ENCODE results near the gene GPR137B. TPM values are rescaled to one million over a fixed set of nuclear protein-coding genes. Genes with fewer than 3 reads are reported as not detected.

GPR137B gene
- total RNA-seq, 1 experiment from 2014 or later = 1.6 TPM

GRCh38 chr1:236108027-236108648, 34.2 kb upstream of the GPR137B start:
- H3K27me3 ChIP-seq (ENCODE audit: control insufficient read depth, insufficient read depth, low read length) = no peaks in the 10 kb centered on the region; the same call in 1 of the 2 replicates
- H3K4me3 ChIP-seq (ENCODE audit: insufficient read depth, low read depth, low read length) = no peak overlapping the region
- no peak for DNase-seq
- no peaks in the 10 kb centered on the region for H3K36me3 ChIP-seq (replicated peaks; ENCODE audit: control insufficient read depth, insufficient read depth, low read length)

GRCh38 chr1:236110137-236110536, 32.2 kb upstream of the GPR137B start:
- no peak for DNase-seq
- H3K4me3 ChIP-seq (ENCODE audit: insufficient read depth, low read depth, low read length) = no peak overlapping the region
- H3K36me3 ChIP-seq (replicated peaks; ENCODE audit: control insufficient read depth, insufficient read depth, low read length) = no peaks in the 10 kb centered on the region
- H3K27me3 ChIP-seq (ENCODE audit: control insufficient read depth, insufficient read depth, low read length) = no peaks in the 10 kb centered on the region

- Histone ChIP-seq H3K4me3 (ENCODE audit: insufficient read depth, low read depth, low read length) (no peak overlapping the region), H3K36me3 (replicated peaks; ENCODE audit: control insufficient read depth, insufficient read depth, low read length) (no peaks in the 10 kb centered on the region), H3K27me3 (ENCODE audit: control insufficient read depth, insufficient read depth, low read length) (no peaks in the 10 kb centered on the region)
- DNase-seq = no peak
These were observed 30.6 kb upstream of the GPR137B start for GRCh38 chr1:236111527-236112331.

- no peak overlapping the region for H3K4me3 ChIP-seq (ENCODE audit: insufficient read depth, low read depth, low read length)
- no peaks in the 10 kb centered on the region for H3K27me3 ChIP-seq (ENCODE audit: control insufficient read depth, insufficient read depth, low read length)
- DNase-seq = no peak
- H3K36me3 ChIP-seq (replicated peaks; ENCODE audit: control insufficient read depth, insufficient read depth, low read length) = no peaks in the 10 kb centered on the region
These were observed 30.1 kb upstream of the GPR137B start for GRCh38 chr1:236112332-236112627.

GRCh38 chr1:236113324-236114032, 28.9 kb upstream of the GPR137B start:
- Histone ChIP-seq H3K4me3 (ENCODE audit: insufficient read depth, low read depth, low read length) (no peak overlapping the region), H3K27me3 (ENCODE audit: control insufficient read depth, insufficient read depth, low read length) (no peaks in the 10 kb centered on the region), H3K36me3 (replicated peaks; ENCODE audit: control insufficient read depth, insufficient read depth, low read length) (no peaks in the 10 kb centered on the region)
- no peak for DNase-seq

- Histone ChIP-seq H3K36me3 (replicated peaks; ENCODE audit: control insufficient read depth, insufficient read depth, low read length) (no peaks in the 10 kb centered on the region), H3K4me3 (ENCODE audit: insufficient read depth, low read depth, low read length) (no peak overlapping the region), H3K27me3 (ENCODE audit: control insufficient read depth, insufficient read depth, low read length) (no peaks in the 10 kb centered on the region)
- no peak for DNase-seq
These were observed 28.1 kb upstream of the GPR137B start for GRCh38 chr1:236114076-236114747.

- Histone ChIP-seq H3K27me3 (ENCODE audit: control insufficient read depth, insufficient read depth, low read length) (no peaks in the 10 kb centered on the region; the same call in 1 of the 2 replicates), H3K4me3 (ENCODE audit: insufficient read depth, low read depth, low read length) (no peak overlapping the region), H3K36me3 (replicated peaks; ENCODE audit: control insufficient read depth, insufficient read depth, low read length) (no peaks in the 10 kb centered on the region)
- no peak for DNase-seq
These were observed 24.6 kb upstream of the GPR137B start for GRCh38 chr1:236117710-236118109.

GRCh38 chr1:236119943-236120484, 22.3 kb upstream of the GPR137B start:
- Histone ChIP-seq H3K27me3 (ENCODE audit: control insufficient read depth, insufficient read depth, low read length) (no peaks in the 10 kb centered on the region; the same call in 1 of the 2 replicates), H3K36me3 (replicated peaks; ENCODE audit: control insufficient read depth, insufficient read depth, low read length) (no peaks in the 10 kb centered on the region), H3K4me3 (ENCODE audit: insufficient read depth, low read depth, low read length) (no peak overlapping the region)
- DNase-seq = no peak

GRCh38 chr1:236120721-236121153, 21.6 kb upstream of the GPR137B start:
- Histone ChIP-seq H3K27me3 (ENCODE audit: control insufficient read depth, insufficient read depth, low read length) (no peaks in the 10 kb centered on the region; the same call in 1 of the 2 replicates), H3K4me3 (ENCODE audit: insufficient read depth, low read depth, low read length) (no peak overlapping the region), H3K36me3 (replicated peaks; ENCODE audit: control insufficient read depth, insufficient read depth, low read length) (no peaks in the 10 kb centered on the region)
- DNase-seq = no peak

GRCh38 chr1:236122176-236122575, 20.2 kb upstream of the GPR137B start:
- Histone ChIP-seq H3K36me3 (replicated peaks; ENCODE audit: control insufficient read depth, insufficient read depth, low read length) (no peaks in the 10 kb centered on the region), H3K27me3 (ENCODE audit: control insufficient read depth, insufficient read depth, low read length) (no peaks in the 10 kb centered on the region; the same call in 1 of the 2 replicates)
- DNase-seq = no peak

GRCh38 chr1:236123563-236123962, 18.8 kb upstream of the GPR137B start:
- H3K36me3 ChIP-seq (replicated peaks; ENCODE audit: control insufficient read depth, insufficient read depth, low read length) = no peaks in the 10 kb centered on the region
- no peaks in the 10 kb centered on the region; the same call in 1 of the 2 replicates for H3K27me3 ChIP-seq (ENCODE audit: control insufficient read depth, insufficient read depth, low read length)
- DNase-seq = no peak
- no peak overlapping the region for H3K4me3 ChIP-seq (ENCODE audit: insufficient read depth, low read depth, low read length)

More at GRCh38 chr1:236122176-236122575, 20.2 kb upstream of the GPR137B start:
- no peak overlapping the region for H3K4me3 ChIP-seq (ENCODE audit: insufficient read depth, low read depth, low read length)

GRCh38 chr1:236124965-236125364, 17.4 kb upstream of the GPR137B start:
- DNase-seq = no peak

GRCh38 chr1:236127045-236127444, 15.3 kb upstream of the GPR137B start:
- Histone ChIP-seq H3K4me3 (ENCODE audit: insufficient read depth, low read depth, low read length) (no peak overlapping the region), H3K36me3 (replicated peaks; ENCODE audit: control insufficient read depth, insufficient read depth, low read length) (no peaks in the 10 kb centered on the region), H3K27me3 (ENCODE audit: control insufficient read depth, insufficient read depth, low read length) (no peaks in the 10 kb centered on the region)
- DNase-seq = no peak

More at GRCh38 chr1:236124965-236125364, 17.4 kb upstream of the GPR137B start:
- H3K27me3 ChIP-seq (ENCODE audit: control insufficient read depth, insufficient read depth, low read length) = no peaks in the 10 kb centered on the region; the same call in 1 of the 2 replicates
- H3K4me3 ChIP-seq (ENCODE audit: insufficient read depth, low read depth, low read length) = no peak overlapping the region
- no peaks in the 10 kb centered on the region for H3K36me3 ChIP-seq (replicated peaks; ENCODE audit: control insufficient read depth, insufficient read depth, low read length)

- DNase-seq = no peak
- Histone ChIP-seq H3K36me3 (replicated peaks; ENCODE audit: control insufficient read depth, insufficient read depth, low read length) (no peaks in the 10 kb centered on the region), H3K27me3 (ENCODE audit: control insufficient read depth, insufficient read depth, low read length) (no peaks in the 10 kb centered on the region), H3K4me3 (ENCODE audit: insufficient read depth, low read depth, low read length) (no peak overlapping the region)
These were observed 13.6 kb upstream of the GPR137B start for GRCh38 chr1:236128646-236129178.
